Measurements from ENCODE around the gene DIAPH2.

DIAPH2 gene

DNA sequence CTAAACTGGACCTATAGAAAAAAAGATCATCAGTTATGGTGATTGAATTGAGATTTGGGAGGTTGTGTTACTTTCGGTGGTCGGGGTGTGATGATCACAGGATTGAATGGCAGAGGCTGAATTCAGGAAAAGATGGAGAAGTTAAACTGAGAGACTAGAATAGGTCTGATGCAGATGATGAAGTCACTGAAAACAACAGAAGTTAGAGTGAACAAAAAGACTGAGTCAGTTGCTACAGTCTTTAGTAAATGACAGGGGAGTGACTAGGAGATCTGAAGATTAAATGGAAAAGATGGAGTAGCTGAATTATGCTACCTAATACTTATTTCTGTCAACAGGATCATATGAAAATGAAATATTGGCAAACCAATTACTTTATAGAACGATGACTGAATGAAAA lies 362.2 kb downstream of the DIAPH2 start:
- Histone ChIP-seq H3K4me3 (no peak overlapping the region), H3K4me1 (no peaks in the 10 kb centered on the region), H3K9me3 (no peaks in the 10 kb centered on the region), H3K36me3 (no peaks in the 10 kb centered on the region), H3K27ac (no peak overlapping the region), H3K27me3 (no peaks in the 10 kb centered on the region)
- no peak for DNase-seq
- TF ChIP-seq, protein P1, sequence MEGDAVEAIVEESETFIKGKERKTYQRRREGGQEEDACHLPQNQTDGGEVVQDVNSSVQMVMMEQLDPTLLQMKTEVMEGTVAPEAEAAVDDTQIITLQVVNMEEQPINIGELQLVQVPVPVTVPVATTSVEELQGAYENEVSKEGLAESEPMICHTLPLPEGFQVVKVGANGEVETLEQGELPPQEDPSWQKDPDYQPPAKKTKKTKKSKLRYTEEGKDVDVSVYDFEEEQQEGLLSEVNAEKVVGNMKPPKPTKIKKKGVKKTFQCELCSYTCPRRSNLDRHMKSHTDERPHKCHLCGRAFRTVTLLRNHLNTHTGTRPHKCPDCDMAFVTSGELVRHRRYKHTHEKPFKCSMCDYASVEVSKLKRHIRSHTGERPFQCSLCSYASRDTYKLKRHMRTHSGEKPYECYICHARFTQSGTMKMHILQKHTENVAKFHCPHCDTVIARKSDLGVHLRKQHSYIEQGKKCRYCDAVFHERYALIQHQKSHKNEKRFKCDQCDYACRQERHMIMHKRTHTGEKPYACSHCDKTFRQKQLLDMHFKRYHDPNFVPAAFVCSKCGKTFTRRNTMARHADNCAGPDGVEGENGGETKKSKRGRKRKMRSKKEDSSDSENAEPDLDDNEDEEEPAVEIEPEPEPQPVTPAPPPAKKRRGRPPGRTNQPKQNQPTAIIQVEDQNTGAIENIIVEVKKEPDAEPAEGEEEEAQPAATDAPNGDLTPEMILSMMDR (IDR thresholded peaks at IDR 0.05): no peak
- intact Hi-C loops (cut with DNase I; ENCODE audit: low total_unique reads): no loop called here

DNA sequence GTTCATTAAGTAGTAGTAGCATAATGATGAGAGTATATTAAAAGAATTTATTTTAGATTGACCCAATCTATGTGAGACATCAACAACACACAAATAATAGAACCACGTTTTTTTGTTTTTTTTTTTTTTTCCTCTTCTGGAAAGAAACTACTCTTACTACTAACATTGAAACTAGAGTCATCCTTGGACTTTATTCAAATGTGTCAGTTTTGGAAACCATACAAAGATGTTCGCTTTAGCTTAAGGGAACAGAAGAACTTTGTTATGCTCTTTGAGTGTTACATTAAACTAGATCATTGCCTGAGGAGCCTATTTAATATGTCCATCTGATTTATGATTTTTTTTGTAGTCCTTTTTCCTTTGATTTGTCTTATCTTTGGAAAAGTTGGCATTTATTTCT lies 365.8 kb downstream of the DIAPH2 start:
- Histone ChIP-seq H3K4me3 (no peak overlapping the region), H3K4me1 (peaks cover 0 to 13% (median 0%) of the 10 kb centered on the region in 4 donors), H3K27me3 (no peaks in the 10 kb centered on the region), H3K36me3 (no peaks in the 10 kb centered on the region), H3K9me3 (no peaks in the 10 kb centered on the region), H3K27ac (no peak overlapping the region)
- no peak for DNase-seq
- TF ChIP-seq, protein P1 (IDR thresholded peaks at IDR 0.05): no peak
- intact Hi-C loops (cut with DNase I; ENCODE audit: low total_unique reads): no loop called here

DNA sequence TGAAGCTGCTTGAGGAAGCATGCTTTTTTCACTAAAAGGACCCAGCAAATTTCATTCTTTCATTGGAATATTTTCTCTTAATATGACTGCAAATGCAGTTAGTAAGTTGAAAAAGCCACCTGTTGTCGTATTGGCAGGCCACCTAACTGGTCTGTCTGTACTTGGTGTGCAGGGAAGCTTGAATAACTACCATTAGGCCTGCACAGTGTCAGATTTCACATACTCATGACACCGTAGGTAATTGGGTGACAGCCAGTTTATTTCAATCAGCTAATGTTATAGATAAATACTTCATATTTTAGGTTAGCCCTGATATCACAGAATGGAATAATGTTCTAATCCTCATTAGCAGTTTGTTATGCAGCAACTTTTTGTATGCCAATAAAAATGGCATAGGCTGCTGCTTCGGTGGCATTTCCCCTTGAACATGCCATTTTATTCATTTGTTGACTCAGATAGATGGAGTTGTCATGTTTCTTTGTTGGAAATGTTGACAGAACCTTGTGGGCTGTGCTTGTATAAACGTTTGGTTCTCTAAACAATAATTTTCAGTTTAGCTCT lies 372.8 kb downstream of the DIAPH2 start:
- no peak for DNase-seq
- peaks cover 0 to 7% (median 0%) of the 10 kb centered on the region in 4 donors for H3K4me1 ChIP-seq
- H3K27me3 ChIP-seq: no peaks in the 10 kb centered on the region
- no peaks in the 10 kb centered on the region for H3K9me3 ChIP-seq
- H3K27ac ChIP-seq: no peak overlapping the region
- no peaks in the 10 kb centered on the region for H3K36me3 ChIP-seq
- TF ChIP-seq, protein P1 (IDR thresholded peaks at IDR 0.05): no peak
- H3K4me3 ChIP-seq: no peak overlapping the region
- intact Hi-C loops (cut with DNase I; ENCODE audit: low total_unique reads): no loop called here

- H3K4me1 ChIP-seq: no peaks in the 10 kb centered on the region
- TF ChIP-seq, protein P1 (IDR thresholded peaks at IDR 0.05): no peak
- intact Hi-C loops (cut with DNase I; ENCODE audit: low total_unique reads): no loop called here
- H3K27ac ChIP-seq: no peak overlapping the region
- no peaks in the 10 kb centered on the region for H3K27me3 ChIP-seq
- no peak overlapping the region for H3K4me3 ChIP-seq
- no peaks in the 10 kb centered on the region for H3K36me3 ChIP-seq
- no peaks in the 10 kb centered on the region for H3K9me3 ChIP-seq
- DNase-seq: no peak
These were observed 375.4 kb downstream of the DIAPH2 start for GRCh38 chrX:97060020-97060419.

DNA sequence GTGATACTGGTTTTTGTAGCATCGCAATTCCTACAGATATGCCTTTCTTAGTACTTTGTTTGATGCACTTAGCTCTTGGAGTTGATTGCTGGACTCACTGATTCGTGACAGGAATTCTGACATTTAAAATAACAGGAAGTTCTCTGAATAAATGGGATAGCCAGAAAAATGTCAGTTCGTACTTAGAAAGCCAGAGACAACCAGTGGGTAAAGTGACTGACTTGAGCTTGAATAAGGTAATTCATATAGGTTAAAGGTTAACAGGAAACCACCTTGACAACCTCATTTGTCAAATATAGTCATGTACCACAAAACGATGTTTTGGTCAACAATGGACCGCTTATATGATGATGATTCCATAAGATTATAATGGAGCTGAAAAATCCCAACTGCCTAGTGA lies 380.4 kb downstream of the DIAPH2 start:
- Histone ChIP-seq H3K27ac (no peak overlapping the region), H3K36me3 (no peaks in the 10 kb centered on the region), H3K4me1 (peaks cover 0 to 4% (median 0%) of the 10 kb centered on the region in 4 donors), H3K4me3 (no peak overlapping the region), H3K27me3 (no peaks in the 10 kb centered on the region), H3K9me3 (no peaks in the 10 kb centered on the region)
- DNase-seq: no peak
- intact Hi-C loops (cut with DNase I; ENCODE audit: low total_unique reads): no loop called here
- TF ChIP-seq, protein P1 (IDR thresholded peaks at IDR 0.05): no peak

GRCh38 chrX:97065973-97066372 lies 381.3 kb downstream of the DIAPH2 start:
- Histone ChIP-seq H3K27me3 (no peaks in the 10 kb centered on the region), H3K27ac (no peak overlapping the region), H3K9me3 (no peaks in the 10 kb centered on the region), H3K4me1 (peaks cover 0 to 13% (median 0%) of the 10 kb centered on the region in 4 donors), H3K36me3 (no peaks in the 10 kb centered on the region), H3K4me3 (no peak overlapping the region)
- no peak for DNase-seq
- TF ChIP-seq, protein P1 (IDR thresholded peaks at IDR 0.05): no peak
- intact Hi-C loops (cut with DNase I; ENCODE audit: low total_unique reads): no loop called here
